ENCODE measurements around the gene QRFP.
"Not testable (repeated sequence)": the region's sequence is repeated elsewhere in the genome, so short reads cannot be mapped to it uniquely, and the experiment has no call there.

QRFP gene

DNA sequence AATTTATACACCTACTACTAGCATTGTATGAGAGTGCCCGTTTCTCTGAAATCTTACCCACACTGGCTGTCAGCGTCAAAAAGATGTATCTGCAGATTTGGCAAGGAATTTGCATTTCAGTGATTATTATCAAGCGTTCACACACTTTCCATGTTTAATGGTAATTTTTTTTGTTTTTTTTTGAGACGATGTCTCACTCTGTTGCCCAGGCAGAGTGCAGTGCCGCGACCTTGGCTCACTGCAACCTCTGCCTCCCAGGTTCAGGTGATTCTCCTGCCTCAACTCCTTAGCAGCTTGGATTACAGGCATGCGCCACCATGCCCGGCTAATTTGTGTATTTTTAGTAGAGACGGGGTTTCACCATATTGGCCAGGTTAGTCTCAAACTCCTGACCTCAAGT is 47.3 kb downstream of the QRFP start:
- no peak for DNase-seq (ENCODE audit: low read depth)

DNA sequence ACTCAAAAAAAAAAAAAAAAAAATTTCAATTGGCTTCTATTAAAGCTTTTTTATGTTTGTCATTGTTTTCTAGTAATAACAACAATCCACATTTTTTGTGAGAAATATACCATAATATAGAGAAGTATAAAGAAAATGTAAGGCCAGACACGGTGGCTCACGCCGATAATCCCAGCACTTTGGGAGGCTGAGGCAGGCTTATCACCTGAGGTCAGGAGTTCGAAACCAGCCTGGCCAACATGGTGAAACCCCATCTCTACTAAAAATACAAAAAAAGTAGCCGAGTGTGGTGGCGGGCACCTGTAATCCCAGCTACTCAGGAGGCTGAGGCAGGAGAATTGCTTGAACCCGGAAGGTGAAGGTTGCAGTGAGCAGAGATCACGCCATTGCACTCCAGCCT is 48.1 kb downstream of the QRFP start:
- DNase-seq (ENCODE audit: low read depth), result not testable (repeated sequence)

DNA sequence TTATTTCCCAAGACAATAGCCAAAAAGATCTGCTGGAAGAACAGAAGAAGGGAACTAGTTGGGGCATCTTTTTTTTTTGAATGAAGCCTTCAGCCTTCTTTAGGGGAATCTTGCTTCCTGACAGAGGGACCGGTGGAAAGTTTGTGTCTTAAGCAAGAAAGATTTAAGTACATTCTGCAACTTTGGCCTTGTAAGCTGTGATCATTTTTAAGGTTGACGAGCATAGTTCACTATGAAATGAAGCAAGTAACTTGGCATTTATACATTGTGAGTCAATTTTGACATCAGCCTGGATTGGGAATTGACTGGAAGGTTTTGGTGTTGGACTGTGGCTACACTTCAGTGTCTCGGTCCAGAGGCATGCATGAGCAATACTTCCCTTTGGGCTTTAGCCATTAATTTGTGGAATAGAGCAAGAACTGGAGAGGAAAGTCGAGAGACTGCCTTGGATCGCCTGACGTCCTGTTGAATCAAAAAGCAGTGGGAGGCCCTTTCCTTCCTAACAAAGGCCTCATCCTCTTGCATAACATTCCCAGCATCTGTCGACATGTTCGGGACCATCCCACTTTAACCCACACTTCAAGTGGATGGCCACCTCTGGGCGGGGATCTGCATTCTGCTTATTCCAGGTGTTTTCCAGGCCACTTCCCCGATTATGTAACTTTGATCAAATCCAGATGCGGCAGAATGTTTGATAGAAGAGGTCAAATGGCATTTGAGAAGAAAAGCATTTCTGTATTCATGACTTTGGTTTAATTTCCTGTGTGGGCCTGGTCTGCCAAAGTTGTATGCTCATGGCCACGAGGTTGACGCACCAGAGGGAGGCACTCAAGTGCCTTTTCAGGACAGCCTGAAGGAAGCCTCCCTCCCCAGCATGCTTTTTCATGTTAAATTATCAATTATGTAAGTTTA is 49.0 kb downstream of the QRFP start:
- DNase-seq (ENCODE audit: low read depth), result no peak

DNA sequence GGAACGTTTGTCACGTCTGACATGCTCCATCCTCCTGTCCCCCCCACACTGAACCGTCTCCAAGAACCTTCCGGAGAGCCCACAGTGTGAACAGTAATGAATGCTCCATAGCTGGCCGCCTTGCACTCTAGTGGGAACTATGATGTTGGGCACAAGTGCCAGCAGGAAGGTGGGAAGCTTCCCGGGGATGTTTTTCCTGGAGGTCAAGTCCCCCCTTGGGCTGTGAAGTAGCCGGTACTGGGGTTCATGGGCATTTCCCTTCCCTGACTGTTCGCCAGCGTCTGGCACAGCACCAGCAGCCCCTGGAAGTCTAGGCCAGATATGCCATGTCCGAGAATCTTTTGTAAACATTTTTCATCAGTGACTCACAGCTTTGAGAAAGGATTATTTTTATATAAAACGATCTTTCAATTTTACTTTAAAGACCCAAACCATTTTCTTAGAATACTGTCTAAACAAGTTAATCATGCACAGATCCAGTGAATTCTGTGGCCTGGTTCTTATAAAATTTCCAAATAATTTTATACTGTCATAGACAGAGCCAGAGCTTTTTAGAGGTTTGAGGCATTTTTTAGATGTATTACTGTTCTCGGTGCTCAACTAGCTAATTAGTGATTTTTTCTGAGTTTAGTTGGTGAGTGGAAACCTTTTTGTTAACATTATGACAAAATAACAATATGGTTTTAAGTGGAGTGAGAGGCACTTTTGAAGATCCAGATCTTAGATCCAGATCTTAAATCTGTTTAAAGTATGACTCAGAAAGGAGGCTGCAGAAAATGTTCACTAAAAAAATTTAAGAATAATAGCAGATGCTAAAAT is 49.9 kb downstream of the QRFP start:
- no peak for DNase-seq (ENCODE audit: low read depth)

DNA sequence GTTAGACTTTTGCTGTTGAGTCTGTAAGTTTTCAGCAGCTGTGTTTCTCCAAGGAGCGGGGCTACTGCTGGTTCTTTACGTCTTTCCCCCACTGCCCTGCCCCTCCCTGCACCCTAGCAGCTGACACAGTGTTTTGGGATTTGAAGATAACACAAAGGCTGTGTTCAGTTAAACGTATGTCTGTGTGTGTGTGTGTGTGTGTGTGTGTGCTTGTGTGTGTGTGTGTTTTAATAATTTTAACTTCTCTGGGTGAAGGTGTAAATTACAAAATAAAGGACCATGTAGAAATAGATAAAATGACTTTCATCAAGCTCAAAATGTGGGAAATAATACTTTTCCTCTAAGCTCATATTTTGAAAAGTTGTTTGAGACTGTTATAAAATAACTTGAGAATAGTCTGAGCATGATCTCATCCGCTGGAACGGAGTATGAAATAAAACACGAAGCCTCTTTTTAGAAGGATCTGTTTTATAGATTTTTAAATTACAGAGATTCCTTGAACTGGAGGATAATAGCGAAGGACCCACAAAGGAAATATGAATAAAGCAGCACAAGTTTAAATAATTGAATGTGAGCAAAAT is 50.6 kb downstream of the QRFP start:
- DNase-seq (ENCODE audit: low read depth), result no peak

DNA sequence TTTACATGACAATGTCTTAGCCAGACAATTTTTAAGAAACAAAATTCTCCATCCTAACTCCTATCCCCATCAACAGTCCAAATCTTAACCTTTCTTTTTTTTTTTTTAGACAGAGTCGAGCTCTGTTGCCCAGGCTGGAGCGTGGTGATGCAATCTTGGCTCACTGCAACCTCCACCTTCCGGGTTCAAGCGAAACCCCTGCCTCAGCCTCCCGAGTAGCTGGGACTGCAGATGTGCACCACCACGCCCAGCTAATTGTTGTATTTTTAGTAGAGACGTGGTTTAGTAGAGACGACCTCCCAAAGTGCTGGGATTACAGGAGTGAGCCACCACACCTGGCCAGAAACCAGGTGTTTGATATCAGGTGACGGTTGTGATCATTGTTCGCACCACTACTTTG is 51.4 kb downstream of the QRFP start:
- DNase-seq (ENCODE audit: low read depth), result no peak

DNA sequence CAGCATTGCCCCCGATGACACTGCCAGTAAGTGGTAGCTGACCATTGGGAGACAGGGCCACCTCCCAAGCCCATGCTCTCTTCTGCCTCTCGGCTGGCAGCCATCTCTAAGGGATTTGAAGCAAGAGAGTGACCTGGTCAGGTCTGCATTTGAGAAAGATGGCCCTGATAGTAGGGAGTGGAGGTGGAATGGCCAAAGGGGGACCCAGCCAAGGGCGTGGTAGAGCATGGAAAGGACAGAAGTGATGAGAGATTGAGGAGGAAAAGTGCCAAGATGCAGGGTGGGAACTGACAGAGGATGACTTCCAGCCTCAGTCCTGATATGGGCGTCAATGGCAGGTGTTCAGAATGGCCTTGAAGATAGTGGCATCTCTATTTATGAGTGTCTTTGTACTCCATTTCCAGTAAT is 52.6 kb downstream of the QRFP start:
- no peak for DNase-seq (ENCODE audit: low read depth)

DNA sequence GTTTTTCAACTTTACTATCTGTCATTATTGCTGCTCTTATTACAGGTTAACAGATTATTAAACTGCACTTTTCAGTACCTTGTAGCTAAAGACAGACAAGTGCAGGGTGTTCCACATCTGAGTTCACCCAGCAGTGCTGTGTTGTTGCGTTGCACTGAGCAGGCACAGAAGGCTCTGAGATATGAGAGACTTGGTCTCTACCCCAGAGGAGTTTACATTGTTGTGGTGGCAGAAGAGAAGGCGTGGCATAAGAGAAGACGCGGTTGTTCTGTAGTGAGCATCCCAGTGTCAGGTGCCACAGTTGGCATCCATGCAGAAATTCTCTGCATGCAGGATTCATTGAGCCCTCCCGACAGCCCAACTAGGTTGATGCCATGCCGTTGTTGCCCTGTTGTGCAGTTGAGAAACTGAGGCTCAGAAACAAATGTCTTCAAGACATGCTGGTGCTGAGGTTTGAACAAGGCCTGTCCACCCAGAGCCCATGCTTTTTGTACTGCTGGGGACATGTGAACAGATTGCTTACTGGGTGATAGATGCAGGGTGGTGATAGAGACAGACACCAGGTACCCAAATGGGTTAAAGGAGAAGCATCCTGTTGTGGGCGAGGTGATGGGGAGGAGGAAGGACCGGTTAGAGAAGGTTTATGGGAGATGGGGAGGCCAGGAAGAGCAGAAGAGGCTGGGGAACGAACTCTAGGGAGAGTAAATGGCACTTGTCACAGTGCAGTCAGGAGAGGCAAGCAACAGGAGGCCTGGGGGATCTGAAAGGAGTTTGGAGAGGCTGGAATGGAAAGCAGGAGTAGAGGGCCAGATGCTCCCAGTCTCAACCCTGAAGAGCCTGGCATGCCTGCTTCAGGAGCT is 53.3 kb downstream of the QRFP start:
- DNase-seq (ENCODE audit: low read depth), result no peak
